GM12878 (cell line): ENCODE data around the gene HCFC1R1. TPM values are rescaled to one million over a fixed set of nuclear protein-coding genes. Genes with fewer than 3 reads are reported as not detected.

Source experiments
- BACH1 ChIP-seq: fragments of 450-650 bp; IDR thresholded peaks from 2 replicates; pipeline ENCODE4 v1.6.1; 2017; ENCODE audit warnings: mild to moderate bottlenecking, borderline replicate concordance
- BRCA1 ChIP-seq: IDR thresholded peaks from 2 replicates; pipeline ENCODE4 v1.6.1; 2011; ENCODE audit warnings: low read depth, low read length, improper control_type of control experiment
- FOS ChIP-seq: IDR thresholded peaks from 3 replicates; pipeline ENCODE4 v1.6.1; 2011; ENCODE audit warnings: borderline replicate concordance; ENCODE audit not compliant: insufficient read length; ENCODE audit errors: extremely low read depth
- IRF4 ChIP-seq: IDR thresholded peaks from 2 replicates; pipeline ENCODE4 v1.6.1; 2011; ENCODE audit warnings: low read depth, low read length
- LARP7 ChIP-seq: fragments of 450-650 bp; IDR thresholded peaks from 2 replicates; pipeline ENCODE4 v1.6.1; 2017; ENCODE audit warnings: mild to moderate bottlenecking
- MTA3 ChIP-seq: IDR thresholded peaks from 2 replicates; pipeline ENCODE4 v1.6.1; 2012; ENCODE audit warnings: low read length, inconsistent platforms, borderline replicate concordance
- NFYB ChIP-seq: IDR thresholded peaks from 2 replicates; pipeline ENCODE4 v1.6.1; 2011; ENCODE audit warnings: low read depth, mild to moderate bottlenecking, low read length, improper control_type of control experiment, moderate library complexity; ENCODE audit not compliant: insufficient read depth
- POLR2A ChIP-seq: IDR thresholded peaks from 2 replicates; pipeline ENCODE4 v1.6.1; 2011; ENCODE audit warnings: low read depth, mild to moderate bottlenecking, low read length
- RFX5 ChIP-seq: IDR thresholded peaks from 2 replicates; pipeline ENCODE4 v1.6.1; 2011; ENCODE audit warnings: low read depth, low read length, improper control_type of control experiment
- TCF3 ChIP-seq: IDR thresholded peaks from 2 replicates; pipeline ENCODE4 v1.6.1; 2012; ENCODE audit warnings: low read depth, mild to moderate bottlenecking, low read length, borderline replicate concordance; ENCODE audit not compliant: insufficient read depth
- TCF7 ChIP-seq: IDR thresholded peaks from 2 replicates; pipeline ENCODE4 v1.6.1; 2014; ENCODE audit warnings: antibody characterized with exemption, borderline replicate concordance
- polyA plus RNA-seq, 11 experiments: library from polyadenylated mRNA; depleted of rRNA in 4 of 11; unstranded in 6 of 11; stranded (reverse) in 5 of 11; fragments of >200 nt; fragmentation: Nextera tagmentation in 4 of 11; fragmentation: Illumina TruSeq in 1 of 11; extraction: Ambion mirVana in 4 of 11; extraction: Trizol in 1 of 11; gene quantifications; 1 replicate in 1 of 11; 2 replicates in 10 of 11; pipeline versions ENCODE4 v1.2.1 to v1.2.3, GENCODE V29; 2011 to 2016; ENCODE audit warnings: inconsistent platforms in 2 of 11, missing spikeins in 2 of 11, low read depth in 1 of 11
- total RNA-seq, 4 experiments: library from RNA; depleted of rRNA in 3 of 4; stranded (reverse); fragments of >200 nt in 3 of 4; fragmentation: Illumina TruSeq in 1 of 4; extraction: Trizol in 1 of 4; gene quantifications; 2 replicates each; pipeline versions ENCODE4 v1.2.1 to v1.2.3, GENCODE V29; 2013 to 2021
- TF ChIP-seq, protein P1 (sequence below): IDR thresholded peaks from 2 replicates; pipeline ENCODE4 v1.6.1; 2012; ENCODE audit warnings: improper control_type of control experiment, low read depth, low read length; ENCODE audit not compliant: insufficient replicate concordance
- TF ChIP-seq, protein P2 (sequence below): fragments of 450-650 bp; formaldehyde crosslinking; IDR thresholded peaks from 2 replicates; pipeline ENCODE4 v1.5.0; 2022; ENCODE audit warnings: mild to moderate bottlenecking, missing genetic modification characterization

HCFC1R1 gene
- total and polyA plus RNA-seq, 10 of the 15 experiments (the other 5 are each of a cell fraction or from before 2014, with no cell fraction given), result 2.8 to 42.5 (median 20.4) TPM

DNA sequence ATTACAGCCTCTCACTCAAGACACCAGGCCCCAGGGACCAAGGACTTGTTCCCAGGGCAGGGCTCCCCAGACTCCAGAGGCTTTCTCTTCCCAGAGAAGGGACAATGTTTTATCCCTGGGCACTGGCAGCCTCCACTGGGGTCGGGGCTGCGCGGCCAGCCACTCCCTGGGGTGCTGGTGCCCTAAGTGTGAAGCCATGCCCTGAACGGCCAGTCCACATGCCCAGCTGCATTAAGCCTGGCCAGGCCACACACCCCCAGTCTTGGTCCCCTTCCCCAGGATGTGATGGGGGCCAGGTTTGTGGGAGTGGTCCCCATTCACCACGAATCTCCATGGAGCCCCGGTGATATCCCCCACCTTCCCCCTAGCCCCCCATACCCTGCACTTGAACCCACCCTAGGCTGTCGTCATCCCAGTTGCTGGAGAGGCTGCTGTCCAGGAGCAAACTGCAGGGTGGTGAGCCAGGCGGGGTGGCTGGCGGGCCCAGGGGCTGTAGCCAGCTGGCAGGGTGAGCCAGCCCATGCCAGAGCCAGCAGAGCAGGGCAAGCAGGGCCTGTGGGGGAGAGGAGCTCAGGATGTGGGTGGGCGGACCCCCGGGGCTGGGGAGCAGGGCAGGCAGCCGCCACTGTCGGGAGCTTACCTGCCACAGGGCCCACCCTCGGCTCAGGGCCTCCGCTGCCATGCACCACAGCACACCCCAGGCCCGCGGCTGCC, 50.0 kb downstream of the HCFC1R1 start (continued):
- TF ChIP-seq, protein P1, sequence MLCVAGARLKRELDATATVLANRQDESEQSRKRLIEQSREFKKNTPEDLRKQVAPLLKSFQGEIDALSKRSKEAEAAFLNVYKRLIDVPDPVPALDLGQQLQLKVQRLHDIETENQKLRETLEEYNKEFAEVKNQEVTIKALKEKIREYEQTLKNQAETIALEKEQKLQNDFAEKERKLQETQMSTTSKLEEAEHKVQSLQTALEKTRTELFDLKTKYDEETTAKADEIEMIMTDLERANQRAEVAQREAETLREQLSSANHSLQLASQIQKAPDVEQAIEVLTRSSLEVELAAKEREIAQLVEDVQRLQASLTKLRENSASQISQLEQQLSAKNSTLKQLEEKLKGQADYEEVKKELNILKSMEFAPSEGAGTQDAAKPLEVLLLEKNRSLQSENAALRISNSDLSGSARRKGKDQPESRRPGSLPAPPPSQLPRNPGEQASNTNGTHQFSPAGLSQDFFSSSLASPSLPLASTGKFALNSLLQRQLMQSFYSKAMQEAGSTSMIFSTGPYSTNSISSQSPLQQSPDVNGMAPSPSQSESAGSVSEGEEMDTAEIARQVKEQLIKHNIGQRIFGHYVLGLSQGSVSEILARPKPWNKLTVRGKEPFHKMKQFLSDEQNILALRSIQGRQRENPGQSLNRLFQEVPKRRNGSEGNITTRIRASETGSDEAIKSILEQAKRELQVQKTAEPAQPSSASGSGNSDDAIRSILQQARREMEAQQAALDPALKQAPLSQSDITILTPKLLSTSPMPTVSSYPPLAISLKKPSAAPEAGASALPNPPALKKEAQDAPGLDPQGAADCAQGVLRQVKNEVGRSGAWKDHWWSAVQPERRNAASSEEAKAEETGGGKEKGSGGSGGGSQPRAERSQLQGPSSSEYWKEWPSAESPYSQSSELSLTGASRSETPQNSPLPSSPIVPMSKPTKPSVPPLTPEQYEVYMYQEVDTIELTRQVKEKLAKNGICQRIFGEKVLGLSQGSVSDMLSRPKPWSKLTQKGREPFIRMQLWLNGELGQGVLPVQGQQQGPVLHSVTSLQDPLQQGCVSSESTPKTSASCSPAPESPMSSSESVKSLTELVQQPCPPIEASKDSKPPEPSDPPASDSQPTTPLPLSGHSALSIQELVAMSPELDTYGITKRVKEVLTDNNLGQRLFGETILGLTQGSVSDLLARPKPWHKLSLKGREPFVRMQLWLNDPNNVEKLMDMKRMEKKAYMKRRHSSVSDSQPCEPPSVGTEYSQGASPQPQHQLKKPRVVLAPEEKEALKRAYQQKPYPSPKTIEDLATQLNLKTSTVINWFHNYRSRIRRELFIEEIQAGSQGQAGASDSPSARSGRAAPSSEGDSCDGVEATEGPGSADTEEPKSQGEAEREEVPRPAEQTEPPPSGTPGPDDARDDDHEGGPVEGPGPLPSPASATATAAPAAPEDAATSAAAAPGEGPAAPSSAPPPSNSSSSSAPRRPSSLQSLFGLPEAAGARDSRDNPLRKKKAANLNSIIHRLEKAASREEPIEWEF, result no peak
- TF ChIP-seq BRCA1 (no peak), FOS (no peak), BACH1 (no peak), LARP7 (no peak), MTA3 (0 out of 2 replicates have a peak, but pooled peaks have one; percentile 21), IRF4 (no peak), TCF3 (no peak), TCF7 (no peak), POLR2A (peak; percentile 38; the same call in 1 of the 2 replicates), NFYB (no peak), RFX5 (no peak)
- TF ChIP-seq, protein P2, sequence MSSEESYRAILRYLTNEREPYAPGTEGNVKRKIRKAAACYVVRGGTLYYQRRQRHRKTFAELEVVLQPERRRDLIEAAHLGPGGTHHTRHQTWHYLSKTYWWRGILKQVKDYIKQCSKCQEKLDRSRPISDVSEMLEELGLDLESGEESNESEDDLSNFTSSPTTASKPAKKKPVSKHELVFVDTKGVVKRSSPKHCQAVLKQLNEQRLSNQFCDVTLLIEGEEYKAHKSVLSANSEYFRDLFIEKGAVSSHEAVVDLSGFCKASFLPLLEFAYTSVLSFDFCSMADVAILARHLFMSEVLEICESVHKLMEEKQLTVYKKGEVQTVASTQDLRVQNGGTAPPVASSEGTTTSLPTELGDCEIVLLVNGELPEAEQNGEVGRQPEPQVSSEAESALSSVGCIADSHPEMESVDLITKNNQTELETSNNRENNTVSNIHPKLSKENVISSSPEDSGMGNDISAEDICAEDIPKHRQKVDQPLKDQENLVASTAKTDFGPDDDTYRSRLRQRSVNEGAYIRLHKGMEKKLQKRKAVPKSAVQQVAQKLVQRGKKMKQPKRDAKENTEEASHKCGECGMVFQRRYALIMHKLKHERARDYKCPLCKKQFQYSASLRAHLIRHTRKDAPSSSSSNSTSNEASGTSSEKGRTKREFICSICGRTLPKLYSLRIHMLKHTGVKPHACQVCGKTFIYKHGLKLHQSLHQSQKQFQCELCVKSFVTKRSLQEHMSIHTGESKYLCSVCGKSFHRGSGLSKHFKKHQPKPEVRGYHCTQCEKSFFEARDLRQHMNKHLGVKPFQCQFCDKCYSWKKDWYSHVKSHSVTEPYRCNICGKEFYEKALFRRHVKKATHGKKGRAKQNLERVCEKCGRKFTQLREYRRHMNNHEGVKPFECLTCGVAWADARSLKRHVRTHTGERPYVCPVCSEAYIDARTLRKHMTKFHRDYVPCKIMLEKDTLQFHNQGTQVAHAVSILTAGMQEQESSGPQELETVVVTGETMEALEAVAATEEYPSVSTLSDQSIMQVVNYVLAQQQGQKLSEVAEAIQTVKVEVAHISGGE (CRISPR knock-in tag), result no peak
- TF ChIP-seq, all 136 proteins: peak for 2
